Neural cell (in vitro differentiated cells): Measurements from ENCODE around the gene UNC79. TPM values are rescaled to one million over a fixed set of nuclear protein-coding genes. Genes with fewer than 3 reads are reported as not detected.

ENCODE experiments used
- H2AFZ ChIP-seq: fragments of 200-600, 300-800 bp; sonication (generic), shearing (Covaris generic); 2 replicates; pipeline ENCODE4 v1.6.0; 2014; ENCODE audit warnings: low read depth, mild to moderate bottlenecking, antibody characterized with exemption, low read length, moderate library complexity
- H3F3A ChIP-seq: fragments of 200-600 bp; shearing (Covaris generic); 2 replicates; pipeline ENCODE4 v1.6.1; 2016; ENCODE audit warnings: mild to moderate bottlenecking, moderate library complexity, mixed read lengths, antibody characterized with exemption, low read length; ENCODE audit not compliant: insufficient read depth, poor library complexity, severe bottlenecking
- H3K27ac ChIP-seq: fragments of 200-600, 300-800 bp; sonication (generic), shearing (Covaris generic); 2 replicates; pipeline ENCODE4 v1.5.1; 2014; ENCODE audit warnings: mild to moderate bottlenecking, low read length, moderate library complexity
- H3K27me3 ChIP-seq: fragments of 300-800, 200-600 bp; sonication (generic), shearing (Covaris generic); 2 replicates; pipeline ENCODE4 v1.6.0; 2014; ENCODE audit warnings: mild to moderate bottlenecking, low read depth, low read length, moderate library complexity; ENCODE audit not compliant: insufficient read depth
- H3K36me3 ChIP-seq: fragments of 300-800, 200-600 bp; sonication (generic), shearing (Covaris generic); 2 replicates; pipeline ENCODE4 v1.5.1; 2014; ENCODE audit warnings: mild to moderate bottlenecking, antibody characterized with exemption, low read length, moderate library complexity; ENCODE audit not compliant: insufficient read depth
- H3K4me2 ChIP-seq: fragments of 300-800, 200-600 bp; sonication (generic), shearing (Covaris generic); 2 replicates; pipeline ENCODE4 v1.6.0; 2014; ENCODE audit warnings: mild to moderate bottlenecking, low read length
- H3K4me3 ChIP-seq: fragments of 300-800, 200-600 bp; sonication (generic), shearing (Covaris generic); 2 replicates; pipeline ENCODE4 v1.5.1; 2014; ENCODE audit warnings: mild to moderate bottlenecking, low read length, moderate library complexity
- H3K79me2 ChIP-seq: fragments of 200-600 bp; shearing (Covaris generic); replicated peaks from 2 replicates; pipeline ENCODE4 v1.6.0; 2014; ENCODE audit warnings: mild to moderate bottlenecking, low read length, moderate library complexity; ENCODE audit not compliant: insufficient read depth
- H3K9ac ChIP-seq: fragments of 300-800, 200-600 bp; sonication (generic), shearing (Covaris generic); 2 replicates; pipeline ENCODE4 v1.6.1; 2016; ENCODE audit warnings: mild to moderate bottlenecking, low read length, mixed read lengths
- H3K9me2 ChIP-seq: fragments of 200-600 bp; shearing (Covaris generic); 2 replicates; pipeline ENCODE4 v1.6.1; 2016; ENCODE audit warnings: mild to moderate bottlenecking, low read length, mixed read lengths; ENCODE audit not compliant: insufficient read depth
- H3K9me3 ChIP-seq: fragments of 200-600, 300-800 bp; sonication (generic), shearing (Covaris generic); 2 replicates; pipeline ENCODE4 v1.6.1; 2016; ENCODE audit warnings: mild to moderate bottlenecking, mixed run types, low read length, moderate library complexity, mixed read lengths
- H4K20me1 ChIP-seq: fragments of 200-600 bp; shearing (Covaris generic); 2 replicates; pipeline ENCODE4 v1.6.1; 2016; ENCODE audit warnings: mild to moderate bottlenecking, mixed run types; ENCODE audit not compliant: insufficient read depth
- EP300 ChIP-seq: fragments of 450-650 bp; conservative IDR thresholded peaks from 2 replicates; pipeline ENCODE4 v1.6.1; 2014; ENCODE audit warnings: antibody characterized with exemption, mild to moderate bottlenecking, moderate library complexity; ENCODE audit not compliant: poor library complexity, severe bottlenecking
- EZH2 ChIP-seq: fragments of 200-600, 300-800 bp; shearing (Covaris generic), sonication (generic); IDR thresholded peaks from 2 replicates; pipeline ENCODE4 v1.6.1; 2014; ENCODE audit warnings: antibody characterized with exemption, low read length, borderline replicate concordance, mild to moderate bottlenecking; ENCODE audit not compliant: insufficient read depth, poor library complexity, severe bottlenecking
- MXI1 ChIP-seq: fragments of 450-650 bp; conservative IDR thresholded peaks from 2 replicates; pipeline ENCODE4 v1.6.1; 2014; ENCODE audit warnings: antibody characterized with exemption, mild to moderate bottlenecking; ENCODE audit not compliant: poor library complexity, severe bottlenecking
- POLR2AphosphoS5 ChIP-seq: IDR thresholded peaks from 2 replicates; pipeline ENCODE4 v1.6.1; 2012
- RAD21 ChIP-seq: fragments of 450-650 bp; conservative IDR thresholded peaks from 2 replicates; pipeline ENCODE4 v1.6.1; 2014; ENCODE audit warnings: antibody characterized with exemption, mild to moderate bottlenecking, moderate library complexity
- SMC3 ChIP-seq: fragments of 450-650 bp; conservative IDR thresholded peaks from 2 replicates; pipeline ENCODE4 v1.6.1; 2014; ENCODE audit warnings: antibody characterized with exemption, mild to moderate bottlenecking, moderate library complexity; ENCODE audit not compliant: poor library complexity
- TAF1 ChIP-seq: IDR thresholded peaks from 2 replicates; pipeline ENCODE4 v1.6.1; 2012; ENCODE audit warnings: low read depth
- polyA plus RNA-seq: library from polyadenylated mRNA; depleted of rRNA; stranded (reverse); fragments of >200 nt; gene quantifications from 2 replicates; pipeline ENCODE4 v1.2.3, GENCODE V29; 2014
- TF ChIP-seq, protein P1 (sequence below): fragments of 450-650 bp; IDR thresholded peaks from 2 replicates; pipeline ENCODE4 v1.5.1; 2014; ENCODE audit warnings: antibody characterized with exemption, mild to moderate bottlenecking, moderate library complexity; ENCODE audit not compliant: poor library complexity, severe bottlenecking
- TF ChIP-seq, protein P2 (sequence below): IDR thresholded peaks from 2 replicates; pipeline ENCODE4 v1.6.1; 2012; ENCODE audit warnings: borderline replicate concordance

The UNC79 gene
- polyA plus RNA-seq, 1 donor from 2014 or later, result 22.6 TPM

DNA sequence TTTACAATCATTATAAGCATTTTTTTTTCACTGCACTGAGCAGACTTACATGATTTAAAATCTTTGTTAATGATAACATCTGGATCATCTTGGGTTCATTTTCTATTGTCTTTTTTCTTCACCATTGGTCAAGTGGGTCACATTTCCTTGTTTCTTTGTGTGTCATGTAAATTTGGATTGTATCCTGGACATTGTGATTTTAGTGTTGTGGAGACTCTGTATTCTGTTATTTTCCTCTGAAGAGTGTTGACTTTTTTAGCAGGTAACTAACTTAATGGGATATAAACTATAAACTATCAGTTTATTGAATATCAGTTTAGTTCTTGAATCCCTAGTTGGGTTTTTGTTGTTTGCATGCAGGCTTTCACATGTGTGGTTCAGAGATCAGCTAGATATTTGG, 4.0 kb upstream of the UNC79 start:
- no peak overlapping the region for H3K9ac ChIP-seq
- no peak overlapping the region for H3K27ac ChIP-seq
- H4K20me1 ChIP-seq, result no peaks in the 10 kb centered on the region
- no peak overlapping the region for H3K4me2 ChIP-seq
- H3K36me3 ChIP-seq, result no peaks in the 10 kb centered on the region
- no peak overlapping the region for H2AFZ ChIP-seq
- H3K79me2 ChIP-seq, result peaks cover under 1% of the 10 kb centered on the region
- peaks cover 3% of the 10 kb centered on the region for H3K27me3 ChIP-seq
- H3K9me2 ChIP-seq, result no peaks in the 10 kb centered on the region
- peaks cover 5% of the 10 kb centered on the region for H3F3A ChIP-seq
- H3K4me3 ChIP-seq, result no peak overlapping the region
- TF ChIP-seq EZH2 (no peak), MXI1 (no peak), RAD21 (no peak), TAF1 (no peak), SMC3 (no peak), POLR2AphosphoS5 (no peak), EP300 (no peak)
- TF ChIP-seq, protein P1, sequence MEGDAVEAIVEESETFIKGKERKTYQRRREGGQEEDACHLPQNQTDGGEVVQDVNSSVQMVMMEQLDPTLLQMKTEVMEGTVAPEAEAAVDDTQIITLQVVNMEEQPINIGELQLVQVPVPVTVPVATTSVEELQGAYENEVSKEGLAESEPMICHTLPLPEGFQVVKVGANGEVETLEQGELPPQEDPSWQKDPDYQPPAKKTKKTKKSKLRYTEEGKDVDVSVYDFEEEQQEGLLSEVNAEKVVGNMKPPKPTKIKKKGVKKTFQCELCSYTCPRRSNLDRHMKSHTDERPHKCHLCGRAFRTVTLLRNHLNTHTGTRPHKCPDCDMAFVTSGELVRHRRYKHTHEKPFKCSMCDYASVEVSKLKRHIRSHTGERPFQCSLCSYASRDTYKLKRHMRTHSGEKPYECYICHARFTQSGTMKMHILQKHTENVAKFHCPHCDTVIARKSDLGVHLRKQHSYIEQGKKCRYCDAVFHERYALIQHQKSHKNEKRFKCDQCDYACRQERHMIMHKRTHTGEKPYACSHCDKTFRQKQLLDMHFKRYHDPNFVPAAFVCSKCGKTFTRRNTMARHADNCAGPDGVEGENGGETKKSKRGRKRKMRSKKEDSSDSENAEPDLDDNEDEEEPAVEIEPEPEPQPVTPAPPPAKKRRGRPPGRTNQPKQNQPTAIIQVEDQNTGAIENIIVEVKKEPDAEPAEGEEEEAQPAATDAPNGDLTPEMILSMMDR, result no peak
- TF ChIP-seq, protein P2, sequence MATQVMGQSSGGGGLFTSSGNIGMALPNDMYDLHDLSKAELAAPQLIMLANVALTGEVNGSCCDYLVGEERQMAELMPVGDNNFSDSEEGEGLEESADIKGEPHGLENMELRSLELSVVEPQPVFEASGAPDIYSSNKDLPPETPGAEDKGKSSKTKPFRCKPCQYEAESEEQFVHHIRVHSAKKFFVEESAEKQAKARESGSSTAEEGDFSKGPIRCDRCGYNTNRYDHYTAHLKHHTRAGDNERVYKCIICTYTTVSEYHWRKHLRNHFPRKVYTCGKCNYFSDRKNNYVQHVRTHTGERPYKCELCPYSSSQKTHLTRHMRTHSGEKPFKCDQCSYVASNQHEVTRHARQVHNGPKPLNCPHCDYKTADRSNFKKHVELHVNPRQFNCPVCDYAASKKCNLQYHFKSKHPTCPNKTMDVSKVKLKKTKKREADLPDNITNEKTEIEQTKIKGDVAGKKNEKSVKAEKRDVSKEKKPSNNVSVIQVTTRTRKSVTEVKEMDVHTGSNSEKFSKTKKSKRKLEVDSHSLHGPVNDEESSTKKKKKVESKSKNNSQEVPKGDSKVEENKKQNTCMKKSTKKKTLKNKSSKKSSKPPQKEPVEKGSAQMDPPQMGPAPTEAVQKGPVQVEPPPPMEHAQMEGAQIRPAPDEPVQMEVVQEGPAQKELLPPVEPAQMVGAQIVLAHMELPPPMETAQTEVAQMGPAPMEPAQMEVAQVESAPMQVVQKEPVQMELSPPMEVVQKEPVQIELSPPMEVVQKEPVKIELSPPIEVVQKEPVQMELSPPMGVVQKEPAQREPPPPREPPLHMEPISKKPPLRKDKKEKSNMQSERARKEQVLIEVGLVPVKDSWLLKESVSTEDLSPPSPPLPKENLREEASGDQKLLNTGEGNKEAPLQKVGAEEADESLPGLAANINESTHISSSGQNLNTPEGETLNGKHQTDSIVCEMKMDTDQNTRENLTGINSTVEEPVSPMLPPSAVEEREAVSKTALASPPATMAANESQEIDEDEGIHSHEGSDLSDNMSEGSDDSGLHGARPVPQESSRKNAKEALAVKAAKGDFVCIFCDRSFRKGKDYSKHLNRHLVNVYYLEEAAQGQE, result no peak
- H3K9me3 ChIP-seq, result peaks cover 3% of the 10 kb centered on the region

DNA sequence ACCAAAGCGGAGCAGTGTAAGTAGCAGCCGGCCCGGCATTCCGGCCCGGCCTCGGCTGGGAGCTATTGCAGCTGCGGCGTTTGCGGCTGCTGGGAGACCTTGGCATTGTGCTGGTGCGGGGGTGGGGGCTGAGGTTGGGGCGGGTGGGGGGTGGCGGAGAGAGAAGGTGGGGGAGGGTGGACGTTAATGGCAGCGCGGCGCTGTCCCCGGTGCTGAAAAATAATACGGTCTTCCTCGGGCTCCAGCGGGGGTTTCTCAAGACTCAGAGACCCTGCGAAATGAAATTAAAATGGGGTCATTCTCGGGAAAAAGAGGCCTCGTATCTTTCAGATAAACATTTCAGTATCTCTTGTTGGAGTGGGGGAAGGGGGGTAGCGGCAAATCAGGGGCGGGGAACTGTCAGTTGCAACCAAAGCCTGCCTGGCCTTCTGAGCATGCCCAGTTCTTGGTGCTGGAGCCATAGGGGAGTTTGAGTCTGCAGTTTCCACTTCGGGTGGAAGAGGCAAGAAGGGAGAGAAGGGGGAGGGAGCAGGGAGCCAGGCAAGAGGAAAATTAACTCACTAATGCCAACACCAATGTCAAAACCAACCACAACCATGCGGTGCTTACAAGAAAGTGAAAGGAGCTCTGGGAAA, 414 bp downstream of the UNC79 start:
- peak overlapping the region; percentile 71 for H3K4me3 ChIP-seq
- peak overlapping the region; percentile 70 for H2AFZ ChIP-seq
- peaks cover 5% of the 10 kb centered on the region for H3F3A ChIP-seq
- no peaks in the 10 kb centered on the region for H3K9me3 ChIP-seq
- peak overlapping the region; percentile 94 for H3K4me2 ChIP-seq
- TF ChIP-seq, protein P1, result no peak
- peak; percentile 46 for TF ChIP-seq SMC3
- TF ChIP-seq MXI1, result peak; percentile 63
- TF ChIP-seq POLR2AphosphoS5, result peak; percentile 62
- TF ChIP-seq EP300, result peak; percentile 47
- no peak for TF ChIP-seq EZH2
- no peak for TF ChIP-seq RAD21
- H4K20me1 ChIP-seq, result no peaks in the 10 kb centered on the region
- peaks cover 3% of the 10 kb centered on the region for H3K27me3 ChIP-seq
- H3K79me2 ChIP-seq, result peaks cover 40% of the 10 kb centered on the region
- H3K9ac ChIP-seq, result peak overlapping the region; percentile 94
- peak overlapping the region; percentile 96 for H3K27ac ChIP-seq
- H3K36me3 ChIP-seq, result no peaks in the 10 kb centered on the region
- H3K9me2 ChIP-seq, result no peaks in the 10 kb centered on the region
